ENCODE data around the gene TMPRSS13. TPM values are rescaled to one million over a fixed set of nuclear protein-coding genes. Genes with fewer than 3 reads are reported as not detected.

Gene TMPRSS13
- total and polyA plus RNA-seq, 11 donors = 0.03 to 0.51 (median 0.12) TPM; not detected in 5

DNA sequence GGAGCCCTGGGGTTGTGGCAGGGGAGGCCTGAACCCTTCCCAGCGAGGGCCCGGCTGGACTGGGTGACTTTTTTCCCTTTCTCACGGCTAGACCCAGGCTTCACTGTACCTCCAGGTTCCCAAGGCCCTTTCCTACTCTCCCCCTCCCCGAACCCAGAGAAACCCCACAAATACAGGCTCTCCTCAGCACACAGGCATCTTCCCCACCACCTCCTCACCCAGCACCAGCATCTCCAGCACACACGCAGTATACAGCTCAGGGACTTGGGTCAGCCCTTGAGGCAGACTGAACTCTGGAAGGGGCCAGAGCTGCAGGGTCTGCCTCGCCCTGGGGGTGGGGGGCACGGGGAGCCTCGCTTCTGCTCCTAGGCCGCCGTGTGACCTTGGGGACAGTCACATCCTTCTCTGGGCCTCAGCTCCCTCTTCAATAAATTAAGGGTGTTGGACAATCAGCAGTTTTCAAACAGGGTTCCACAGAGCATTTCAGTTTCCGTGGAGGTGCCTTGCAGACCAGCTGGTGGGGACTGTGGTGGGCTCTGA is 4.5 kb downstream of the TMPRSS13 start:
- Histone ChIP-seq H3K27ac (no peak overlapping the region), H3K4me1 (peaks cover 0 to 15% (median 0%) of the 10 kb centered on the region in 12 donors), H3K36me3 (no peaks in the 10 kb centered on the region), H3K4me3 (no peak overlapping the region), H3K9me3 (no peaks in the 10 kb centered on the region), H3K27me3 (no peaks in the 10 kb centered on the region)
- WGBS, 4 donors = 81 to 99% (median 94%) methylated on average over 8 to 11 of the region's 11 CpGs
- intact Hi-C loops (cut with DNase I) = no loop called here
- ATAC-seq (no peak), DNase-seq (no peak)
- no peak for TF ChIP-seq CTCF (IDR thresholded peaks at IDR 0.05)
- no peak for TF ChIP-seq POLR2A (IDR thresholded peaks at IDR 0.05)

- no peaks in the 10 kb centered on the region for H3K27me3 ChIP-seq
- H3K9me3 ChIP-seq = no peaks in the 10 kb centered on the region
- no peak for ATAC-seq
- DNase-seq = no peak
- intact Hi-C loops (cut with DNase I) = no loop called here
- H3K4me3 ChIP-seq = no peak overlapping the region
- H3K36me3 ChIP-seq = no peaks in the 10 kb centered on the region
- TF ChIP-seq CTCF (IDR thresholded peaks at IDR 0.05) = no peak
- no peak for TF ChIP-seq POLR2A (IDR thresholded peaks at IDR 0.05)
- WGBS, 4 donors = 71 to 97% (median 88%) methylated on average over 4 to 7 of the region's 7 CpGs
- H3K4me1 ChIP-seq = peaks cover 0 to 6% (median 0%) of the 10 kb centered on the region in 12 donors
- no peak overlapping the region for H3K27ac ChIP-seq
Observed at GRCh38 chr11:117923773-117924172, 5.4 kb downstream of the TMPRSS13 start.

DNA sequence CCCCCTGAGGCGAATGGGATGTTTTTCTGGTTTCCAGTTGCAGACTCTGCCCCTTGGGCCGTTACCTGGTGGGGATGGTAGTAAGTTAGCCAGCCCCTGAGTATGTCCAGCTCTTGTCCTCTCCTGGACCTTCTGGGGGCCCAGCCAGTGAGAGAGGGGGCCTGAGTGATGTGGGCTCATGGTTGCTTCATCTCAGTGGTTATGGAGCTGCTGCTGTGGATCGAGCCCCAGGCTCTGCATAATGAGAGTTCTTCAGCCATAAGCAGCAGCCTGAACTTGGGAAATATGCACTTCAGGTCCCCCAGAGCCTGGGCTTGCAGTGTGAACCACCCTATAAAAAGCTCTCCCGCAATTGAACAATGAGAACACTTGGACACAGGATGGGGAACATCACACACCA is 5.9 kb downstream of the TMPRSS13 start:
- Histone ChIP-seq H3K27me3 (no peaks in the 10 kb centered on the region), H3K9me3 (no peaks in the 10 kb centered on the region), H3K36me3 (no peaks in the 10 kb centered on the region), H3K4me1 (peaks cover 0 to under 1% (median 0%) of the 10 kb centered on the region in 12 donors), H3K4me3 (no peak overlapping the region), H3K27ac (no peak overlapping the region)
- TF ChIP-seq POLR2A (IDR thresholded peaks at IDR 0.05) (no peak), CTCF (IDR thresholded peaks at IDR 0.05) (no peak)
- 87 to 97% (median 92%) methylated on average over 3 to 4 of the region's 4 CpGs for WGBS, 4 donors
- DNase-seq = no peak
- intact Hi-C loops (cut with DNase I) = no loop called here
- ATAC-seq = no peak

DNA sequence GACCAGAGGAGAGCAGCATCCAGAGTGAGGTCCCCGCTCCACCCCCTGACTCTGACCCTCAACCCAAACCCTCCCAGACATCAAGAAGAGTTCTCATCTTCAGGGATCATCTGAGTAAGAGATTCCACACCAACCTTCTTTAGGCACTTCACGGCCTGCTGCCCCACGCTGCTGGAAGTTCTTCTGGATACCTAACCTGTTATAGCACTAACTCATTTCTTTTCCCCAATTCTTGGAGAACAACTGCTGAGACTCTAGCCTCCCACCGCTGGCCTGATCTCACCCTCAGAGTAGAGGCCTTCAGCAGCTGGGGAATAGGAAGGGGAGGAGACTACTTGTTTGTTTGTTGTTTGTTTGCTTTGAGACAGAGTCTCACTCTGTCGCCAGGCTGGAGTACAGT is 7.3 kb downstream of the TMPRSS13 start:
- no peak for ATAC-seq
- 91 to 97% (median 95%) methylated on average over 5 of the region's 5 CpGs for WGBS, 4 donors
- DNase-seq = no peak
- Histone ChIP-seq H3K36me3 (no peaks in the 10 kb centered on the region), H3K4me1 (no peaks in the 10 kb centered on the region), H3K4me3 (no peak overlapping the region), H3K9me3 (no peaks in the 10 kb centered on the region), H3K27ac (no peak overlapping the region), H3K27me3 (no peaks in the 10 kb centered on the region)
- TF ChIP-seq CTCF (IDR thresholded peaks at IDR 0.05) (no peak), POLR2A (IDR thresholded peaks at IDR 0.05) (no peak)
- intact Hi-C loops (cut with DNase I) = no loop called here

Data from heart left ventricle (tissue), 16 donors.